Omental fat pad (tissue), 4 donors: Measurements from ENCODE around the gene LIN9. TPM values are rescaled to one million over a fixed set of nuclear protein-coding genes. Genes with fewer than 3 reads are reported as not detected.

Source experiments
- ATAC-seq: fragments of 150-250 bp; one replicate; pipeline ENCODE4 v1.9.1; 2016; ENCODE audit warnings: mild to moderate bottlenecking, moderate library complexity; ENCODE audit not compliant: low FRiP score
- DNase-seq: peaks from one replicate; pipeline ENCODE4 v3.0.0-alpha.2; 2019; ENCODE audit warnings: low spot score
- CTCF ChIP-seq, 3 donors: fragments of 450-650 bp; IDR thresholded peaks; one replicate each; pipeline ENCODE4 v1.5.1; 2016 to 2017; ENCODE audit warnings: antibody characterized with exemption in 3 of 3, mild to moderate bottlenecking in 3 of 3, moderate library complexity in 2 of 3
- total RNA-seq, 4 donors: library from RNA; depleted of rRNA; stranded (reverse); fragments of >200 nt; gene quantifications; one replicate each; pipeline ENCODE4 v1.1.0, GENCODE V29; 2016

LIN9 gene
- 1 to 10 TPM; 1.6 to 6.0 (median 2.3) TPM for total RNA-seq

GRCh38 chr1:226308723-226309397, at the start of gene LIN9:
Gene LIN9, minus strand, starts transcription at chr1:226309164. Its CDS starts 25 bp downstream, at chr1:226309139.
- ATAC-seq (peak; percentile 95), DNase-seq (peak; percentile 85)
- TF ChIP-seq CTCF (IDR thresholded peaks at IDR 0.05): no peak

GRCh38 chr1:226357416-226357815, 48.5 kb upstream of the LIN9 start:
- ATAC-seq (no peak), DNase-seq (no peak)
- no peak for TF ChIP-seq CTCF (IDR thresholded peaks at IDR 0.05)

- TF ChIP-seq CTCF (IDR thresholded peaks at IDR 0.05): no peak
- ATAC-seq (no peak), DNase-seq (no peak)
Observed at GRCh38 chr1:226355669-226356551, 46.9 kb upstream of the LIN9 start.

- no peak for TF ChIP-seq CTCF (IDR thresholded peaks at IDR 0.05)
- no peak for ATAC-seq
Observed at GRCh38 chr1:226355016-226355415, 46.1 kb upstream of the LIN9 start.

GRCh38 chr1:226353698-226354525, 44.9 kb upstream of the LIN9 start:
- DNase-seq (no peak), ATAC-seq (no peak)
- TF ChIP-seq CTCF (IDR thresholded peaks at IDR 0.05): no peak

More at GRCh38 chr1:226355016-226355415, 46.1 kb upstream of the LIN9 start:
- DNase-seq: no peak

GRCh38 chr1:226351709-226352108, 42.7 kb upstream of the LIN9 start:
- no peak for ATAC-seq
- TF ChIP-seq CTCF (IDR thresholded peaks at IDR 0.05): no peak
- no peak for DNase-seq
